Breast epithelium (tissue), 4 donors: ENCODE measurements around the gene YWHAE. TPM values are rescaled to one million over a fixed set of nuclear protein-coding genes. Genes with fewer than 3 reads are reported as not detected.

Source experiments
- DNase-seq, 2 donors: peaks; one replicate each; pipeline ENCODE4 v3.0.0-alpha.2; 2019; ENCODE audit warnings: low spot score in 2 of 2
- H3K27ac ChIP-seq, 2 donors: fragments of 200-600 bp; sonication (generic) in 1 of 2; one replicate each; pipeline ENCODE4 v1.5.1; 2016 to 2019; ENCODE audit warnings: mild to moderate bottlenecking in 1 of 2
- H3K27me3 ChIP-seq, 2 donors: fragments of 200-600 bp; sonication (generic) in 1 of 2; one replicate each; pipeline versions ENCODE4 v1.5.1 to v1.6.0; 2017 to 2019; ENCODE audit warnings: control low read depth in 1 of 2, mild to moderate bottlenecking in 1 of 2
- H3K36me3 ChIP-seq: fragments of 200-600 bp; one replicate; pipeline ENCODE4 v1.5.1; 2019
- H3K4me1 ChIP-seq, 2 donors: fragments of 200-600 bp; sonication (generic); one replicate each; pipeline ENCODE4 v1.5.1; 2016 to 2019; ENCODE audit warnings: control low read depth in 1 of 2
- H3K4me3 ChIP-seq, 3 donors: fragments of 200-600 bp; sonication (generic); 1 replicate in 2 of 3; 2 replicates in 1 of 3; pipeline ENCODE4 v1.5.1; 2016 to 2019; ENCODE audit warnings: mild to moderate bottlenecking in 3 of 3, moderate library complexity in 2 of 3
- H3K9me3 ChIP-seq, 2 donors: fragments of 200-600 bp; sonication (generic) in 1 of 2; one replicate each; pipeline ENCODE4 v1.5.1; 2016 to 2019; ENCODE audit warnings: control low read depth in 1 of 2
- POLR2A ChIP-seq: fragments of 450-650 bp; IDR thresholded peaks from one replicate; pipeline ENCODE4 v1.6.1; 2016; ENCODE audit warnings: antibody characterized with exemption, mild to moderate bottlenecking, moderate library complexity
- POLR2AphosphoS5 ChIP-seq, 3 donors: sonication (generic); formaldehyde crosslinking; IDR thresholded peaks; one replicate each; pipeline ENCODE4 v1.6.1; 2017; ENCODE audit warnings: antibody characterized with exemption in 3 of 3
- intact Hi-C: fragments of 100-400 bp; cut with DNase I; formaldehyde crosslinking; loops from one replicate; pipeline ENCODE4 v1.15.1; 2023; ENCODE audit warnings: low total_unique reads
- total RNA-seq, 3 donors: library from RNA; depleted of rRNA; stranded (reverse); fragments of >200 nt; gene quantifications; one replicate each; pipeline ENCODE4 v1.1.0, GENCODE V29; 2016
- TF ChIP-seq, protein P1 (sequence below), 3 donors: fragments of 450-650 bp; IDR thresholded peaks; one replicate each; pipeline ENCODE4 v1.5.1; 2016 to 2017; ENCODE audit warnings: antibody characterized with exemption in 3 of 3, mild to moderate bottlenecking in 3 of 3, moderate library complexity in 3 of 3

The YWHAE gene
- total RNA-seq, 3 donors from 2014 or later, result 481 to 610 (median 518) TPM

DNA sequence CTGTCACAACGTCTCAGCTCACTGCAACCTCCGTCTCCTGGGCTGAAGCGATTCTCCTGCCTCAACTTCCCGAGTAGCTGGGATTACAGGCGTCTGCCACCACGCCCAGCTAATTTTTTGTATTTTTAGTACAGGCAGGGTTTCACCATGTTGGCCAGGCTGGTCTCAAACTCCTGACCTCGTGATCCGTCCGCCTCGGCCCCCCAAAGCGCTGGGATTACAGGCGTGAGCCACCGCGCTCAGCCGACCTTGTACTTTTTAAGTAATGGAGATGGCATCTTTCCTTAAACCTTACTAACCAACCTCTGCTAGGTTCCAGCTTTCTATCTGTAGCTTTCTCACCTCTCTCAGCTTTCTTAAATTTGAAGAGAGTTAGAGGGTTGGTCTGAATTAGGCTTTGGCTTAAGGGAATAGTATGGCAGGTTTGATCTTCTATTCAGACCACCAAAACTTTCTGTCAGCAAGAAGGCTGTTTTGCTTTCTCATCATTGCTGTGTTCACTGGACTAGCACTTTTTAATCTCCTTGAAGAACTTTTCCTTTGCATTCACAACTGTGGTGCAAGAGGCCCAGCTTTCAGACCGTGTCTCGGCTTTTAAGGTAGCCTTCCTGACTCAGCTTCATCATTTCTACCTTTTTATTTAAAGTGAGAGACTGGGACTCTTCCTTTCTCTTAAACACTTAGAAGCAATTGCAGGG, 28.0 kb downstream of the YWHAE start:
- TF ChIP-seq POLR2AphosphoS5 (IDR thresholded peaks at IDR 0.05) (no peak), POLR2A (no peak)
- TF ChIP-seq, protein P1, sequence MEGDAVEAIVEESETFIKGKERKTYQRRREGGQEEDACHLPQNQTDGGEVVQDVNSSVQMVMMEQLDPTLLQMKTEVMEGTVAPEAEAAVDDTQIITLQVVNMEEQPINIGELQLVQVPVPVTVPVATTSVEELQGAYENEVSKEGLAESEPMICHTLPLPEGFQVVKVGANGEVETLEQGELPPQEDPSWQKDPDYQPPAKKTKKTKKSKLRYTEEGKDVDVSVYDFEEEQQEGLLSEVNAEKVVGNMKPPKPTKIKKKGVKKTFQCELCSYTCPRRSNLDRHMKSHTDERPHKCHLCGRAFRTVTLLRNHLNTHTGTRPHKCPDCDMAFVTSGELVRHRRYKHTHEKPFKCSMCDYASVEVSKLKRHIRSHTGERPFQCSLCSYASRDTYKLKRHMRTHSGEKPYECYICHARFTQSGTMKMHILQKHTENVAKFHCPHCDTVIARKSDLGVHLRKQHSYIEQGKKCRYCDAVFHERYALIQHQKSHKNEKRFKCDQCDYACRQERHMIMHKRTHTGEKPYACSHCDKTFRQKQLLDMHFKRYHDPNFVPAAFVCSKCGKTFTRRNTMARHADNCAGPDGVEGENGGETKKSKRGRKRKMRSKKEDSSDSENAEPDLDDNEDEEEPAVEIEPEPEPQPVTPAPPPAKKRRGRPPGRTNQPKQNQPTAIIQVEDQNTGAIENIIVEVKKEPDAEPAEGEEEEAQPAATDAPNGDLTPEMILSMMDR (IDR thresholded peaks at IDR 0.05), result no peak
- Histone ChIP-seq H3K27me3 (no peaks in the 10 kb centered on the region), H3K36me3 (no peaks in the 10 kb centered on the region), H3K27ac (no peak overlapping the region), H3K9me3 (no peaks in the 10 kb centered on the region), H3K4me3 (no peak overlapping the region), H3K4me1 (peaks cover 0 to 9% of the 10 kb centered on the region in 2 donors)
- DNase-seq, result no peak
- intact Hi-C loops, result no loop called here

DNA sequence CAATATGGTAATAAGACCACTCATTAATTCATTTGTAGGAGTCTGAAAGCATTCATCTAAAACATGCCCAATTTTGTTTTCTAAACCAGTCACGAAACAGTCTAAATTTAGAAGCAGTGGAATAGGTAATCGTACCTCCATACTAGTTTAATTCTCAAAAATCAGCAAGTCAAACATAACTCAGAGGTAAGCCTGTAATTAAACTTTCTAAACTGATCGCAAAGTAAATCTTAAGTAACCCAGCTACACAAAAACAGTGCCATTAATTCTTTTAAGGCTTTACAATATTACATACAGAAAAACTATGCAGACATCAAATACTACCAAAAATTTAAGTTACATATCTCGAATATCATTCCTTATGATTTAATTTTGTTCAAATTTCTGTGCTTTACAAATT, 31.4 kb downstream of the YWHAE start:
- no peak for DNase-seq
- no peaks in the 10 kb centered on the region for H3K9me3 ChIP-seq
- peaks cover 0 to 5% of the 10 kb centered on the region in 2 donors for H3K4me1 ChIP-seq
- TF ChIP-seq, protein P1 (IDR thresholded peaks at IDR 0.05), result no peak
- TF ChIP-seq POLR2A, result no peak
- no peak overlapping the region for H3K27ac ChIP-seq
- intact Hi-C loops, result loop anchor here (10.0 kb wide), 1 partner anchor 146 kb away; the partner anchor contains the start of gene INPP5K
- H3K36me3 ChIP-seq, result no peaks in the 10 kb centered on the region
- H3K27me3 ChIP-seq, result no peaks in the 10 kb centered on the region
- H3K4me3 ChIP-seq, result no peak overlapping the region

DNA sequence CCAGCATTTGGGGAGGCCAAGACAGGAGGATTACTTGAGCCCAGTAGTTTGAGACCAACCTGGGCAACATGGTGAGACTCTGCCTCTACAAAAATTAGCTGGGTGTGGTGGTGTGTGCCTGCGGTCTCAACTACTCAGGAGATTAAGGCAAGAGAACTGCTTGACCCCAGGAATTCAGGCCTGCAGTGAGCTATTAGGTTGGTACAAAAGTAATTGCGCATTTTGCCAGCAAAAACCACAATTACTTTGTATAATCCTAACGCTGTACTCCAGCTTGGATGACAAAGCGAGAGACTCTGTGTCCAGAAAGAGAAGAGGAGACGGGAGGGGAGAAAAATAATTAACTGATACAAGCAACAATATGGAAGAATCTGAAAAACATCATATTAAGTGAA, 32.7 kb downstream of the YWHAE start:
- no peak for DNase-seq
- Histone ChIP-seq H3K27me3 (no peaks in the 10 kb centered on the region), H3K4me1 (peaks cover 0 to 5% of the 10 kb centered on the region in 2 donors), H3K4me3 (no peak overlapping the region), H3K36me3 (no peaks in the 10 kb centered on the region), H3K27ac (peak overlapping the region in 1 of 2 donors; percentile 17), H3K9me3 (no peaks in the 10 kb centered on the region)
- intact Hi-C loops, result loop anchor here (10.0 kb wide), 1 partner anchor 147 kb away; the partner anchor contains the start of gene INPP5K
- TF ChIP-seq, protein P1 (IDR thresholded peaks at IDR 0.05), result no peak
- TF ChIP-seq POLR2A, result no peak
- no peak for TF ChIP-seq POLR2AphosphoS5 (IDR thresholded peaks at IDR 0.05)

DNA sequence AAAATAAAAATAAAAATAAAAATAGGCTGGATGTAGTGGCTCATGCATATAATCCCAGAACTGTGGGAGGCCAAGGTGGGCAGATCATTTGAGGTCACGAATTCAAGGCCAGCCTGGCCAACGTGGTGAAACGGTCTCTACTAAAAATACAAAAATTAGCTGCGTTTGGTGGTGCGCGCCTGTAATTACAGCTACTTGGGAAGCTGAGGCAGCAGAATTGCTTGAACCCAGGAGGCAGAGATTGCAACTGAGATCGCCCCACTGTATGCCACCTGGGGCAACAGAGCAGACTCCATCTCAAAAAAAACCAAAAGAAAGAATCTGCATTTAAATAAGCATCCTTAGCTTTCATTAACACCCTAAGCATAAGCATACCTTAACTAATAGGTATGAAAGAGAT, 33.8 kb downstream of the YWHAE start:
- intact Hi-C loops, result loop anchor here (10.0 kb wide), 1 partner anchor 149 kb away; the partner anchor contains the start of gene INPP5K
- DNase-seq, result no peak
- H3K4me3 ChIP-seq, result no peak overlapping the region
- peaks cover 0 to 5% of the 10 kb centered on the region in 2 donors for H3K4me1 ChIP-seq
- no peaks in the 10 kb centered on the region for H3K27me3 ChIP-seq
- H3K9me3 ChIP-seq, result no peaks in the 10 kb centered on the region
- TF ChIP-seq POLR2A, result no peak
- TF ChIP-seq, protein P1 (IDR thresholded peaks at IDR 0.05), result no peak
- TF ChIP-seq POLR2AphosphoS5 (IDR thresholded peaks at IDR 0.05), result no peak
- H3K27ac ChIP-seq, result peak overlapping the region; percentile 50
- H3K36me3 ChIP-seq, result no peaks in the 10 kb centered on the region

DNA sequence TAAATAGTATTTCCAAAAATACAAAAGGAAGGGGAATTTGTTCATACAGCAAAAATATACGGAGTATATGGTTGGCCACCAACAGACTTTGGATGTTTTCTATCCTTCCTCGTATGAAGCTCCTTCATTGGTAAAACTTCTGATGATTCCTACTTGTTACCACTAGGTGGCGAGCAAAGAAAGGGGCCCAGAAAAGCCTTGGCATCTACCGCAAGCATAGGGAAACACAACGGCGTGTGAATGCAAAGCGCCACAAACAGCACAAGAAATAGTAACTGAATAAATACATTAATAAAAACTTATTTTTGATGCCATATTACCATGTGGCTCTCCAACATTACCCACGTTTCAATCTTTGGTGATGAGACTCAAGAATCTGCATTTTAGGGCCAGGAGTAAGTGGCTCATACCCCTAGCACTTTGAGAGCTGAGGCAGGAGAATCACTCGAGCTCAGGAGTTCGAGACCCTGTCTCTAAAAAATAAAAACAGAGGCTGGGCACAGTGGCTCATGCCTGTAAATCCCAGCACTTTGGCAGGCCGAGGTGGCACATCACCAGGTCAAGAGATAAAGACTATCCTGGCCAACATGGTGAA, 34.5 kb downstream of the YWHAE start:
- H3K4me1 ChIP-seq, result peaks cover 0 to 5% of the 10 kb centered on the region in 2 donors
- DNase-seq, result peak in 1 of 2 donors; percentile 60

More for the DNA sequence above, 34.5 kb downstream of the YWHAE start:
- intact Hi-C loops, result loop anchor here (10.0 kb wide), 1 partner anchor 149 kb away; the partner anchor contains the start of gene INPP5K
- Histone ChIP-seq H3K27ac (peak overlapping the region in 1 of 2 donors; percentile 50), H3K36me3 (no peaks in the 10 kb centered on the region), H3K27me3 (no peaks in the 10 kb centered on the region), H3K4me3 (no peak overlapping the region), H3K9me3 (no peaks in the 10 kb centered on the region)
- TF ChIP-seq POLR2AphosphoS5 (IDR thresholded peaks at IDR 0.05), result peak in 2 of 3 donors; percentile 53 to 78
- TF ChIP-seq POLR2A, result no peak
- TF ChIP-seq, protein P1 (IDR thresholded peaks at IDR 0.05), result peak; percentile 87 to 95 (median 91)
